Measurements from ENCODE around the gene GIGYF2.

DNA sequence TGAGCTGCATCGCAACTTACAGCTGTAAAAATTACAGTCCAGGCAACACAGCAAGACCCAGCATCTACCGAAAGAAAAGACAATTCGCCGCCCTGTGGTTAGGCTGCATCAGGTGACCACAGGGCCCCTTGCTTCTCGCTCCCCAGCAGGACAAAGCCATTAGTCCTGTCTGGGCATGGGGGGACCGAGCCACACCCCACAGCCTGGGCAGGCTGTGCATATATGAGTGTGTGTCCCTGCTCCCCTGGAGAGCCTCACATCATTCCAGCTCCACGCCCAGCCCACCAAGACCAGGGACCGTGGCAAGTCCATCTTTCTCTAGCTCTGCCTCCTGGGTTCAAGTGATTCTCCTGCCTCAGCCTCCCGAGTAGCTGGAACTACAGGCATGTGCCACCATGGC, 206.9 kb downstream of the GIGYF2 start:
- TF ChIP-seq, protein P1, sequence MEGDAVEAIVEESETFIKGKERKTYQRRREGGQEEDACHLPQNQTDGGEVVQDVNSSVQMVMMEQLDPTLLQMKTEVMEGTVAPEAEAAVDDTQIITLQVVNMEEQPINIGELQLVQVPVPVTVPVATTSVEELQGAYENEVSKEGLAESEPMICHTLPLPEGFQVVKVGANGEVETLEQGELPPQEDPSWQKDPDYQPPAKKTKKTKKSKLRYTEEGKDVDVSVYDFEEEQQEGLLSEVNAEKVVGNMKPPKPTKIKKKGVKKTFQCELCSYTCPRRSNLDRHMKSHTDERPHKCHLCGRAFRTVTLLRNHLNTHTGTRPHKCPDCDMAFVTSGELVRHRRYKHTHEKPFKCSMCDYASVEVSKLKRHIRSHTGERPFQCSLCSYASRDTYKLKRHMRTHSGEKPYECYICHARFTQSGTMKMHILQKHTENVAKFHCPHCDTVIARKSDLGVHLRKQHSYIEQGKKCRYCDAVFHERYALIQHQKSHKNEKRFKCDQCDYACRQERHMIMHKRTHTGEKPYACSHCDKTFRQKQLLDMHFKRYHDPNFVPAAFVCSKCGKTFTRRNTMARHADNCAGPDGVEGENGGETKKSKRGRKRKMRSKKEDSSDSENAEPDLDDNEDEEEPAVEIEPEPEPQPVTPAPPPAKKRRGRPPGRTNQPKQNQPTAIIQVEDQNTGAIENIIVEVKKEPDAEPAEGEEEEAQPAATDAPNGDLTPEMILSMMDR (IDR thresholded peaks at IDR 0.05), result no peak
- no peak for TF ChIP-seq POLR2A (IDR thresholded peaks at IDR 0.05)
- no peak for TF ChIP-seq EP300 (IDR thresholded peaks at IDR 0.05; ENCODE audit: low read depth)

All from transverse colon (tissue), 3 donors.